Mucosa of stomach (tissue), 1 donor: ENCODE measurements around the gene FOXN3.

Experiments
- H3K27me3 ChIP-seq: one replicate; pipeline ENCODE4 v1.7.0; 2013; ENCODE audit warnings: mild to moderate bottlenecking, low read length; ENCODE audit not compliant: control insufficient read depth, insufficient read depth
- H3K36me3 ChIP-seq: one replicate; pipeline ENCODE4 v1.7.0; 2013; ENCODE audit warnings: low read length; ENCODE audit not compliant: control insufficient read depth, insufficient read depth
- H3K4me1 ChIP-seq: one replicate; pipeline ENCODE4 v1.7.0; 2013; ENCODE audit warnings: mild to moderate bottlenecking, low read length; ENCODE audit not compliant: control insufficient read depth, insufficient read depth
- H3K4me3 ChIP-seq: one replicate; pipeline ENCODE4 v1.7.0; 2013; ENCODE audit warnings: low read length
- H3K9ac ChIP-seq: one replicate; pipeline ENCODE4 v1.7.0; 2013; ENCODE audit warnings: mild to moderate bottlenecking, low read length, moderate library complexity
- H3K9me3 ChIP-seq: one replicate; pipeline ENCODE4 v1.7.0; 2013; ENCODE audit warnings: mild to moderate bottlenecking, low read length, moderate library complexity; ENCODE audit not compliant: control insufficient read depth
- donor health status: Pancreatic carcinoma.

Gene FOXN3

DNA sequence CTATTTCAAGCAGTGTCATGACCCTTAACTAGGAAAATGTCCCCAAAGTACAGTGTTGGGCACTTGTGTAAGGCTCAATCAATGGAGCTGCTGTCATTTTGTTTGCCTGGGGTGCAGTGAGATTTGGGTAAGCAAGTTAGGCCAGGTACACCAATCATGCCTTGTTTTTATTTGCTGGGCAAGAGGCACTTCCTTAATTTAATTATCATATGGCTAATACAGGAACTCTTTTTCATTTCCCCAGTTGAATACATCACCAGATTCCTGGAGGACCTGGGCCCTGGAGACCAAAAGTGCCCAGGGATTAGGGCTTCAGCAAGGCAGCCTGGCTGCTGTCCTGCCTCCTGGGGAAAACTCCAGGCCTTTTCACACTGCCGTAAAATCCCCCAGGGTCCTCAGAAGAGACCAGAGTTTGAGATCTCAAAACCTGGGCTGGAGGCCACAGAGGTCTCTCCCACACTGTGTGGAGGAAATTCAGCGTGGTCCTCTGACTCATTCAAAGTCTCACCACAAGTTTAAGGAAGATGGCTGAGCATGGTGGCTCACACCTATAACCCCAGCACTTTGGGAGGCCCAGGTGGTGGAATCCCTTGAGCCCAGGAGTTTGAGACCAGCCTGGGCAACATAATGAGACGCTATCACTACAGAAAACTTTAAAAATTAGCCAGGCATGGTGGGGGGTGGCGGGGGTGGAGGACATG is 28.4 kb upstream of the FOXN3 start:
- no peaks in the 10 kb centered on the region for H3K4me1 ChIP-seq
- no peaks in the 10 kb centered on the region for H3K9me3 ChIP-seq
- H3K9ac ChIP-seq: no peak overlapping the region
- H3K27me3 ChIP-seq: no peaks in the 10 kb centered on the region
- H3K4me3 ChIP-seq: no peak overlapping the region
- no peaks in the 10 kb centered on the region for H3K36me3 ChIP-seq

DNA sequence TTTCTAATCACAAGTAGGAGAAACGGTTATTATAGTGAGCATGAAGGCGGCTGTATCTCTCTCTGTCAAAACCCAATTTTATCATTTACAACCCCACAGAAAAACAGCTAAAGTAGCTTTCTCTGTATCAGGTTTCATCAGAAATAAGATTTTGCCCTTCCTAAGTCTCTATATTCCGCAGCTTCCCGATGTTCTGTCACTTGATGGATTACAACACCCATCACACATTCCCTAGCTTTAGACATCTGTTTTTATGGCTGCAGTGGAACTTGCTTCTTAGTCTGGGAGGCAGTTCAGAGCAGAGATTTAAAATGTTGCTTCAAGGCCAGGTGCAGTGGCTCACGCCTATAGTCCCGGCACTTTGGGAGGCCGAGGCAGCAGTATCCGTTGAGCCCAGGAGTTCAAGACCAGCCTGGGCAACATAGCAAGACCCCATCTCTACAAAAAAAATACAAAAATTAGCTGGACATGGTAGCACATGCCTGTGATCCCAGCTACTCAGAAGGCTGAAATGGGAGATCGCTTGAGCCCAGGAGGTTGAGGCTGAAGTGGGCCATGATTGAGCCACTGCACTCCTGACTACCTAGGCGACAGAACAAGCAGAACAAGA is 27.6 kb upstream of the FOXN3 start:
- H3K4me1 ChIP-seq: no peaks in the 10 kb centered on the region
- H3K27me3 ChIP-seq: no peaks in the 10 kb centered on the region
- H3K9ac ChIP-seq: no peak overlapping the region
- no peaks in the 10 kb centered on the region for H3K9me3 ChIP-seq
- H3K36me3 ChIP-seq: no peaks in the 10 kb centered on the region
- no peak overlapping the region for H3K4me3 ChIP-seq

DNA sequence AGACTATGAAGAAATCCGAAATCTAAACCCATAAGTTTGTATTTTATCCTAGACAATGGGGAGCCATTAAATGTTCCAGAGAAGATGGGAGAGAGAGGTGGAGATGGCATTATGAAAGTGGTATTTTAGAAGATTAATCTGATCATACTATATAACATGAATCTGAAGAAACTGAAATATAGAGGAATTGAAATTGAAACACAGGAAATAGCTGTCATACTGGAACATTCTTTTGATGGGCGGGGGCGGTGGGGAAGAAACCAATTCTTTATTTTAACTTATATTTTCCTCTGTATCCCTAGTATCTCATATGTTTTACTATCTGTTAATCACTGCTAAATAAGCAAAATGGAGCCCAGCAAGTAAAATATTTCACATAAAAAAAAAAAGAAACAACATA is 27.0 kb upstream of the FOXN3 start:
- no peaks in the 10 kb centered on the region for H3K4me1 ChIP-seq
- no peak overlapping the region for H3K4me3 ChIP-seq
- no peak overlapping the region for H3K9ac ChIP-seq
- H3K27me3 ChIP-seq: no peaks in the 10 kb centered on the region
- no peaks in the 10 kb centered on the region for H3K9me3 ChIP-seq
- H3K36me3 ChIP-seq: no peaks in the 10 kb centered on the region

DNA sequence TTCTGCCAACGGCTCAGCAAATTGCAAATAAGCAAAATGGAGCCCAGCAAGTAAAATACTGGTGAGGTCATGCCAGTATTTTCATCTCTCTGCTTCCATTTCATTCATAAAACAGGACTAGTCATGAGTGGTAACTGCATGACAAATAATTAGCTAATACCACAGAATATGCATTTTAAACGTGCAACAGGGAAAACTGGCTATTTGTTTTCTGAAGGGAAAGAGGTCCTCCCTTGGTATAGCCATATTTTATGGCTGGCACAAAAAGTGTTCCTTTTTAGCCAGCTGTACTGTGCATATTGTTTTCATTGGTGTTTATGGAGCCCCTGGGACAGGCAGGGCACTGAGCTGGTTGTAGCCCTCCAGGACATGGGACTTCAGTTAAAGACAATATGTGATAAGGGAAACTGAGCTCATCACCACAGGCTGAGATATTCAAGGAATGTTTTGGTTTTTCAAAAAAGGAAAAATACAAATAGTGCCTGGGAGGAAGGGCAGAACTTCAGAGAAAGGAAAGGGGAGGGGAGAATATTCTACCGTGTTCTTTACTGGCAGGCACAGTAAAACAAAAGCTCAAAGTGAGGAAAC is 26.1 kb upstream of the FOXN3 start:
- Histone ChIP-seq H3K4me3 (no peak overlapping the region), H3K9ac (no peak overlapping the region), H3K4me1 (no peaks in the 10 kb centered on the region)

DNA sequence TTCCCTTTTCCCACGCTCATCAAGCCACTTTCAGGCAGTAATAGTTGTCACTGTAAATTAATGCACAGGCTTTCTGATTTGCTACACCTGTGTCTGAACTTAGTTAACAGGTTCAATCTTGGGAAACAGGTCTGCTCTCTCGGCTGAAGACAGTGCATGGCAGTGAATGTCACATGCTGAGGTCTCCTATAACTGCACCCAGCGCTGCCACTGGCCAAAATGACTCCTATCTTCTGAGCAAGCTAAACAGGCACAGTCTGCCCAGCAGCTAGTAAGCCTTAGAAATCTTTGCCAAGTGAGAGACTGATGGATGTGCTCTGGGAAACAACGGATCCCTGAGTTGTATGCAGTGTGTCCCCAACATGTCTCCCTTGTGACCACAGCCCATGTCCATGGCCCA is 25.2 kb upstream of the FOXN3 start:
- no peaks in the 10 kb centered on the region for H3K9me3 ChIP-seq
- no peak overlapping the region for H3K9ac ChIP-seq
- no peak overlapping the region for H3K4me3 ChIP-seq
- H3K27me3 ChIP-seq: no peaks in the 10 kb centered on the region
- H3K36me3 ChIP-seq: no peaks in the 10 kb centered on the region
- no peaks in the 10 kb centered on the region for H3K4me1 ChIP-seq

More for the DNA sequence above, 26.1 kb upstream of the FOXN3 start:
- Histone ChIP-seq H3K27me3 (no peaks in the 10 kb centered on the region), H3K9me3 (no peaks in the 10 kb centered on the region), H3K36me3 (no peaks in the 10 kb centered on the region)

DNA sequence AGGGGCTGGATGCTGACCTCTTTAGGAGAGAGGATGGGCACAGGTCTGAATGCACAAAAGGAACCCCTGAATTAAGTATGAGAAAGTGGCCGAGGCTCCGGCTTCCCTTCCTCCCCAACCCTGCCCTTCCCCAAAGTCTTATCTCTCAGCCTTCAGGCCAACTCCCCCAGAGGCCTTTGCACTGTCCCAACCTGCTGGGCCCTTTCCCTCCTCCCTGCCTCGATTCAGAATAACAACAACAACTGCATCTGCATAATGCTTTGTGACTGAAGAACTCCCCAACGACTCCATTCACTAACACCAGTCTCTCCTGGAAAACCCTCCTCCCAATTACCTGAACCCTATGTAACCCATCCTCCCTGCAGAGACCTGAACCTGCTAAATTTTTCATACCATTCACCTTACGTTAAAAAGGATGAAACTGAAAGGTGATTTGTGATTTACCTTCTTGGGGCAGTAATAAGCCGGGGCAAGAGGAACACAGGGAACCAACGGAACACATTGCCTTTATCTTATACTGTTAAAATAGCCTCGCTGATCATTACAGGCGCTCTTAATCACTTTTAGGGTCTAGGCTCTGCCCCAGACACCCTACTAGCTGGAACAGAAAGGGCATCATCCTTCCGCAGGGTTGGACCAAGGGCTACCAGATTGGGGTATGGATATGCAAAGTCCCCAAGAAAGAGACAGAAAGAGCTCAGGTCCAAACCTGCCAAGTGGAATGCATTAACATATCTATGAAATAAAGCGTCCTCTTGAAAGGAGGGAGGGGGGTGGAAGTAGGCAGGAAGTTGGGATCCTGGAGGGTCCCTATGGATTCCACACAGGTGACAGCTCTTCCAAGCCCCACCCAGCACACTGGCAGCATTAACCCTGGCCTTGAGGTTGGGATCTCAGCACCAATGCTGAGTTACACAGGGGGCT is 24.2 kb upstream of the FOXN3 start:
- no peaks in the 10 kb centered on the region for H3K36me3 ChIP-seq
- H3K27me3 ChIP-seq: no peaks in the 10 kb centered on the region
- no peaks in the 10 kb centered on the region for H3K9me3 ChIP-seq
- no peaks in the 10 kb centered on the region for H3K4me1 ChIP-seq
- H3K9ac ChIP-seq: no peak overlapping the region
- no peak overlapping the region for H3K4me3 ChIP-seq

DNA sequence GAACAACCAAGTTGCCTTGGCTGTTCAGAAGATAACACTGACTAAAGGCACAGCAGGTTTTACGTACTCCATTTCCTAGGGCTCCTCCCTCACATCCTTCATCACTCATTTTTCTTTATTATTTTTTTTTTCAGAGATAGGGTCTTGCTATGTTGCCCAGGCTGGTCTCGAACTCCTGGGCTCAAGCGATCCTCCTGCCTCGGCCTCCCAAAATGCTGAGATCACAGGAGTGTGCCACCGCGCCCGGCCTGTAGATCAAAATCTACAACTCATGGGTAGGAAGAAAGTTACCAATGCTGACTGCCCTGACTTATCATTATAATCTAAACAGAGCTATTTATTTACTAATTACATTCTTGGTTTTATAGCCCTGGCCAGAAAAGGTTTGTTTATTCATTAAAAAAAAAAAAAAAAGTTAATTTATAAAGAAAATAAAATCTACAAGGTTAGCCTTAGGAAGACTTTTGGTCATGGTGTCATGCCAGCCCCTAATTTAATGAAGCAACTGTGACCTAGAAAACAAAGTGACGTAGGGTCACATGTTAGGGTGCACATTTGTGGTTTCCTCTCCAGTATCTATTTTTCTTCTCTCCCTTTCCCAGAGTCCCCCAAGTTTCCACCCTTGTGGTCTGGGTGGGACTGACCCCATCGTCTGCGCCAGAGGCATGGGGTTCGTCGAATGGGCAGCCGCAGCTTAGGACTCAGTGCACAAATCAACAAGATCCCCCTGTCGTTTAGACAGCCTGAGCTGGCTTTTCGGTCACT is 19.0 kb upstream of the FOXN3 start:
- H3K4me1 ChIP-seq: peaks cover 4% of the 10 kb centered on the region
- H3K36me3 ChIP-seq: no peaks in the 10 kb centered on the region
- no peak overlapping the region for H3K9ac ChIP-seq
- no peak overlapping the region for H3K4me3 ChIP-seq
- no peaks in the 10 kb centered on the region for H3K9me3 ChIP-seq
- H3K27me3 ChIP-seq: no peaks in the 10 kb centered on the region

DNA sequence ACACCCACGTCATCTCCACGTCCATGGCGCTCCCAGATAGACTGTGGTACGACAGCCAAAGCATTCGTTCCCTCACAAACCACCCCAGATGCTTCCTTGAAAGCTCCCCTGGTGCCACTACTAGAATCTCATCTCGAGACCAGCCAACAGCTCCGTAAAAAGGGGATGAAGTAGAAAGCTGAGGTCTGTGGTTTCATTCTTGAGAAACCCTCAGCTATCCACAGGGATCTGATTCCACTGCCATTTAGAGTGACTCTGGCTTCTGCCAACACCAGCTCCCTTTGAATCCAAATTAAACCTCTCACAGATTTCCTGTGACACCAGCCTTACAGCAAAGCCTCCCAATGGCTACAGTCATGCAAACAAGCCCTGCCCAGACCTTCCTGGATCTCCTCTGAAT is 18.5 kb upstream of the FOXN3 start:
- no peaks in the 10 kb centered on the region for H3K36me3 ChIP-seq
- no peak overlapping the region for H3K9ac ChIP-seq
- no peaks in the 10 kb centered on the region for H3K9me3 ChIP-seq
- no peaks in the 10 kb centered on the region for H3K27me3 ChIP-seq
- peaks cover 4% of the 10 kb centered on the region for H3K4me1 ChIP-seq
- no peak overlapping the region for H3K4me3 ChIP-seq

DNA sequence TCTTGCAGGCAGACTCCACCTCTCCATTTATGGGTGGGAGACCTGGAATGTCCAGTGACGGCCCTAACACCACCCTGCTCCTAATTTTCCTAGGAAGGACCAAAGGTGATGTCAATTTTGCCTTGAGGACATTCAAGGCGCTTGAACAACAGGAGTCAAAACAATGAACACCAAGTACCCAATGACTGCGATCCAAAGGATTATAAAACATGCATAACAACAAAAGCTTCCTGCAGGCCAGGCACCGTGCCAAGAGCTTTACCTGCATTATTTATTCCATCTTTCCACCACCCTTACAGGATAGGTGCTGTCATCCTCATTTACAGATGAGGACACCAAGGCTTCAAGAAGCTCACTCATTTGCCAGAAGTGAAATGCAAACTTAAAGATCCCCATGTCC is 15.2 kb upstream of the FOXN3 start:
- Histone ChIP-seq H3K9me3 (no peaks in the 10 kb centered on the region), H3K9ac (no peak overlapping the region)

DNA sequence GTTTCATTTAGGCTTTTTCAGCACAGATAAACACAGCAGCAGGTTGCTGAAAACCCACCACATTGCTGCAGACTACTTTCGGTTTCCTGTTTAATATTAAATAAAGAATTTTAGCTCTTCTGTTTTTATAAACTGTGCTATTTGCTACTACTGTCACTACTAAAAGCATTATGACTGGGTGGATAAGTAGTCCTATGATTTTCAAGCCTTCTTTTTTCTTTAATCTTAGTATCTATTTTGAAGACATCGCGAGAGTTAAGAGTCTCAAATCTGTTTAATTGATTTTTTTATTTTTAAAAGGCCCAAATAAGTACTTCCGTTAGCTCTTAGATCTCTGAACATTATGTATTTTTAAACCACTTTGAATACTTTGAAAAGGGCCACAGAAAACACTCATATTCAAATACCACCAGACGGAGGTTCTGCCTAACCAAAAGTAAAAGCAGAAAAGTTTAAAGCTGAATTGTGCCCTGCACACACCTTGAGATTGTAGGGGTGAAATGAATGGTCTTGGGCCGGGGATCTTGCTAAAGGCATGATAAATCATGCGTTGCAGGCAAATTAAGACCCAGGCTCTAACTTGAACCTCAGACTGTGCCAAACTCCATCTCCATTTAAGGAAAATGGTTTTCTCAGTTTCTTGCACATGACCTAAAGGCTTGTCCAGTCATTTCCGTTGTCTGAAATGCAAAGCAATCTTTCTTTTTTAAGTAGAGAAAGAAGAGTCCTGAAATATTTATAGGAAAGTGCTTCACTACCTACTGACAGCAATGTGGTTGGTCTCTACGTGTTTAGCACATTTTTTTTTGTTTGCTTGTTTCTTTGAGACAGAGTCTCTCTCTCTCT is 13.6 kb upstream of the FOXN3 start:
- H3K4me3 ChIP-seq: no peak overlapping the region
- H3K27me3 ChIP-seq: no peaks in the 10 kb centered on the region
- no peaks in the 10 kb centered on the region for H3K9me3 ChIP-seq
- H3K36me3 ChIP-seq: no peaks in the 10 kb centered on the region
- peaks cover 20% of the 10 kb centered on the region for H3K4me1 ChIP-seq
- peak overlapping the region; percentile 38 for H3K9ac ChIP-seq

More for the DNA sequence above, 15.2 kb upstream of the FOXN3 start:
- H3K4me3 ChIP-seq: no peak overlapping the region
- no peaks in the 10 kb centered on the region for H3K36me3 ChIP-seq
- H3K4me1 ChIP-seq: peaks cover 20% of the 10 kb centered on the region
- H3K27me3 ChIP-seq: no peaks in the 10 kb centered on the region
